HG02759 (cell line): ENCODE data around the gene GH2.
A peak's percentile ranks its signal among the peaks of the same experiment; 100 is the strongest.
"Not testable (repeated sequence)": the region's sequence is repeated elsewhere in the genome, so short reads cannot be mapped to it uniquely, and the experiment has no call there.

Experiments used
- ATAC-seq: cut with Tn5 transposase; IDR thresholded peaks from one replicate; pipeline ENCODE4 v1.9.1; 2021; ENCODE audit warnings: mild to moderate bottlenecking, moderate library complexity; ENCODE audit not compliant: unreplicated experiment

Gene GH2

DNA sequence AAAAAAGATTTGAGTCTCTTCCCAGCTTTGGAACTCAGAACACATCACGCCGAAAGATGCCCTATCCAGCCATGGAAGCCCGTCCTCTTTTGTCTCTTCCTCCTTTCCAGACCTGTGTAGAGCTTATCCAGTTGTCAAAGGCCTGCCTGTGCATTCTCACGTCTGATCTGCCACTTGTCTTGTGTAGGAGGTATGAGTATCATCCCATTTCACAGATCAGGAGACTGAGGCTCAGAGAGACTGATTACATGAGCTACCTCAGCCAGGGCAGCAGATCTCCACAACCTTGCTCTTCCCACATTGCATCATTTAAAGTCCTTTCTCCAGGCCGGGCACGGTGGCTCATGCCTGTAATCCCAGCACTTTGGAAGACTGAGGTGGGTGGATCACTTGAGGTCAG lies 7.1 kb downstream of the GH2 start:
- not testable (repeated sequence) for ATAC-seq

GRCh38 chr17:63874061-63874626 lies 7.6 kb downstream of the GH2 start:
- ATAC-seq = not testable (repeated sequence)

GRCh38 chr17:63873577-63873976 lies 8.2 kb downstream of the GH2 start, which contains the start of gene CSH2:
Gene CSH2, minus strand, starts transcription at chr17:63873677. Its CDS starts 63 bp downstream, at chr17:63873614.
- ATAC-seq = not testable (repeated sequence)

DNA sequence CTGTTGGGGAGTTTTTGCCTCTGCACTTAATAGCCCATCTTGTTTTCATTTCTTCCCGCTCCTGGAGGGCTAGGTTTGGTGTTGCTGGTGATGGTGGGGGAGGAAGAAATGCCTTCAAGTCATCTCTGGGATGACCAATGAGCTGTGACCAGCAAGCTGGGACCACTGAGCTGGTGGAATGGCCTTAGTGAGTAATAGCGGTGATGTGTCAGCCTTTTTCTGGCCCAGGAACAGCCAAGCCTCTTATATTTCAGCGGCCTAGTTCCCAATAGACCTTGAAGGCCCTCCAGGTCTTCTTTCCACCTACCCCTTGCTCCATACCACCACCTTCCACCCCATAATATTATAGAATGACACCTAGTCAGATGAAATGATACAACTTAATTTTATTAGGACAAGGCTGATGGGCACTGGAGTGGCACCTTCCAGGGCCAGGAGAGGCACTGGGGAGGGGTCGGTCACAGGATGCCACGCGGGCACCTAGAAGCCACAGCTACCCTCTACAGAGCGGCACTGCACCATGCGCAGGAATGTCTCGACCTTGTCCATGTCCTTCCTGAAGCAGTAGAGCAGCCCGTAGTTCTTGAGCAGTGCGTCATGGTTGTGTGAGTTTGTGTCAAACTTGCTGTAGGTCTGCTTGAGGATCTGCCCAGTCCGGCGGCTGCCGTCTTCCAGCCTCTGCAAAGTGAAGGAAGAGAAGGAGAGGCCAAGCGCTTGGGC lies 9.9 kb downstream of the GH2 start:
- not testable (repeated sequence) for ATAC-seq

- not testable (repeated sequence) for ATAC-seq
Observed at GRCh38 chr17:63870292-63870665, 11.5 kb downstream of the GH2 start.

DNA sequence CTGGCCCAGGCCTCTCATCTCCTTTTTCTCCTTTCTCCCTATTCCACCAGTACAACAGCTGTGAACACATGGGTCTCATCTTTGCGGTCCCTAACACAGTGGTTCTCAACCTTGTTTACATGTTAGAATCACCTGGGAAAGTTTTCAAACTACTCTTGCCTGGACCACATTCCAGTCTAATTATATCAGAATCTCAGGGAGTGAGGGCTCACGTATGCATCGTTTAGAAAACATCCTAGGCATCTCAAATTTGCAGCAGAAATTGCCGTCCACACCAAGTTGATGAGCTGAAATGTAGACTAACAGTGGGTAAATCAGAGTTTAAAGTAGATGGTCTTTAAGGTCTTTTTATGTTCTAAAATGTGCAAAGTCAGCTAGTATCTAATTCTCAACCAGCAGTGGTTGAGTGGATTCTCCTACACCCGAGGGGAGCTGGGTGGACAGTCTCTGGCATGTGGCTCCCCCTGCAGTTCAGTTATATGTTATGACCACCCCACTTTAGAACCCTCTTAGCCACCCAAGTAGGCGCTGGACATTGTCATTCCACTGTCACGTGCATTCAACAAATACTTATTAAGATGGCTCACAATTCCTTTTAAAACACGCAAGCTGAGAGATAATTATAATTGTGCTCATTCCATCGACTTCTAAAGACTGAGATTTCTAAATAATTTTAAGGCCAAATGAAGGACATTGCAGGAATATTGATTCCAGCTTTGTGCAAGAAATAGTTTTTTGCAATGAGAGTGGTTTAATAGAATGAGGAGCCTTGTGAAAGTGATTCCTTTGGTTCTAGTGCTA lies 12.1 kb downstream of the GH2 start:
- ATAC-seq = not testable (repeated sequence)

- ATAC-seq = not testable (repeated sequence)
Observed at GRCh38 chr17:63866625-63867024, 15.1 kb downstream of the GH2 start.

DNA sequence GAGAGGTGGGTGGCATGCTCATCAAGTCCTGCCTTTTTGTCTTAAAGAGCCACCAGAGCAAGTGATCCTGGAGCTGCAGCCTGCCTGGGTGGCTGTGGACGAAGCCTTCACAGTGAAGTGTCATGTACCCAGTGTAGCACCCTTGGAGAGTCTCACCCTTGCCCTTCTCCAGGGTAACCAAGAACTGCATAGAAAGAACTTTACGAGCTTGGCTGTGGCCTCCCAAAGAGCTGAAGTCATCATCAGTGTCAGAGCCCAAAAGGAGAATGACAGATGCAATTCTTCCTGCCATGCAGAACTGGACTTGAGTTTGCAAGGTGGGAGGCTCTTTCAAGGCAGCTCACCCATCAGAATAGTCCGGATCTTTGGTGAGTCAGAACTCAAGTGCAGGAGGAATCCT lies 22.5 kb downstream of the GH2 start:
- no peak for ATAC-seq

- ATAC-seq = not testable (repeated sequence)
Observed at GRCh38 chr17:63856425-63856824, 25.3 kb downstream of the GH2 start.

DNA sequence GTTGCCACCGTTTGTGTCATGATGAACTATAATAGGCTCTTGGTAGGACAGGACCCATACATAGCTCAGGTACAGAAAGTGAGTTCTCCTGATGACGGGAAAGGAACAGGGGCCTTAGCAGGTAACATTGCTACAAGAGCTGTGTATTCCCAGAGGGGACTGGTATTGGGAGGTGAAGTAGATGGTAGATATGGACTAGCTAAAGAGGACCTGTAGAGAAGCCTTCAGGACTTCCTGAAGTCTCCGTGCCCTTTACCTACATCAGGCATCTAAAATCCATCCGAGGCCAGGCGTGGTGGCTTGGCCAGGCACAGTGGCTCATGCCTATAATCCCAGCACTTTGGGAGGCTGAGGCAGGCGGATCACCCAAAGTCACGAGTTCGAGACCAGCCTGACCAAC lies 26.6 kb downstream of the GH2 start:
- ATAC-seq = no peak

GRCh38 chr17:63854709-63855108 lies 27.0 kb downstream of the GH2 start:
- ATAC-seq = no peak

GRCh38 chr17:63853260-63853659 lies 28.5 kb downstream of the GH2 start:
- ATAC-seq = no peak

DNA sequence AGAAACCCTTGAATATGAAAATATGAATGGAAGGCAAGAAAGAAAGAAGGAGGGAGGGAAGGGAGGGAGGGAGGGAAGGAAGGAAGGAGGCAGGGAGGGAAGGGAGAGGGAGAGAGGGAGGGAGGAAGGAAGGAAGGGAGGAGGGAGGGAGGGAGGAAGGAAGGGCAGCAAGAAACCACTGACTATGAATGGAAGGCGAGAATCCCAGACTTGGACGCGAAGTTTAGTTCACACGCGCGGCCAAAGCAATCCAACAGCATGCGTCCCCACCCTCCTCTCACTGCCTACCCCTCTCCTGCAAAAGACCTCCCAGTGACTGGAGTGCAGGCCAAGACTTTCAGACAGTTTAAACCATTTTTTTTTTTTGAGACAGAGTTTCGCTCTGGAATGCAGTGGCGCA lies 31.3 kb downstream of the GH2 start:
- no peak for ATAC-seq

- peak; percentile 93 for ATAC-seq
Observed at GRCh38 chr17:63848834-63849689, 32.7 kb downstream of the GH2 start.

- no peak for ATAC-seq
Observed at GRCh38 chr17:63847525-63848249, 34.1 kb downstream of the GH2 start.

DNA sequence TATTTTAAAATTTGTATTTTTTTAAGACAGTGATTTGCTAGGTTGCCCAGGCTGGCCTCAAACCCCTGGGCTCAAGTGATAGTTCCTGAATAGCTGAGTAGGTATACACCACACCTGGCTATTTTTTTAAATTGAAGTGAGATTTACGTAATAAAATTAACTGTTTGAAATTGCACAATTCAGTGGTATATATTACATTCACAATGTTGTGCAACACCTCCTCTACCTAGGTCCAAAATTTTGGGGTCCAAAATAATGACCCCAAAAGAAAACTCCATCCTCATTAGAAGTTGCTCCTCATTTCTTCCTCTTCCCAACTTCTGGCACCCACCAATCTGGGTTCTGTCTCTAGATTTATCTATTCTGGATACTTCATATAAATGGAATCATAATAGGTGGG lies 36.2 kb downstream of the GH2 start:
- no peak for ATAC-seq

- ATAC-seq = no peak
Observed at GRCh38 chr17:63843910-63844677, 37.6 kb downstream of the GH2 start.

GRCh38 chr17:63843387-63843888 lies 38.3 kb downstream of the GH2 start:
- ATAC-seq = not testable (repeated sequence)
